GM19240 (cell line): Measurements from ENCODE around the gene NCOR1.
"Not testable (repeated sequence)": the region's sequence is repeated elsewhere in the genome, so short reads cannot be mapped to it uniquely, and the experiment has no call there.

Experiments used
- DNase-seq: peaks from one replicate; pipeline ENCODE4 v3.0.0; 2011; ENCODE audit warnings: low spot score; ENCODE audit not compliant: insufficient read length

NCOR1 gene

GRCh38 chr17:16150251-16150856 is 65.0 kb downstream of the NCOR1 start:
- DNase-seq = no peak

GRCh38 chr17:16148596-16148995 is 66.7 kb downstream of the NCOR1 start:
- DNase-seq = no peak

GRCh38 chr17:16145319-16145890 is 69.9 kb downstream of the NCOR1 start:
- DNase-seq = not testable (repeated sequence)

- no peak for DNase-seq
Measured at GRCh38 chr17:16141685-16142084, 73.6 kb downstream of the NCOR1 start.

GRCh38 chr17:16140854-16141253 is 74.5 kb downstream of the NCOR1 start:
- DNase-seq = no peak

- DNase-seq = no peak
Measured at GRCh38 chr17:16135461-16135860, 79.9 kb downstream of the NCOR1 start.

GRCh38 chr17:16131593-16131992 is 83.7 kb downstream of the NCOR1 start:
- no peak for DNase-seq

GRCh38 chr17:16129441-16130205 is 85.7 kb downstream of the NCOR1 start:
- no peak for DNase-seq

GRCh38 chr17:16123531-16123930 is 91.8 kb downstream of the NCOR1 start:
- no peak for DNase-seq

GRCh38 chr17:16122697-16123434 is 92.5 kb downstream of the NCOR1 start:
- no peak for DNase-seq

GRCh38 chr17:16121915-16122314 is 93.4 kb downstream of the NCOR1 start:
- DNase-seq = no peak

- DNase-seq = no peak
Measured at GRCh38 chr17:16120937-16121336, 94.4 kb downstream of the NCOR1 start.

GRCh38 chr17:16117149-16117548 is 98.2 kb downstream of the NCOR1 start:
- DNase-seq = no peak

GRCh38 chr17:16115077-16115698 is 100.1 kb downstream of the NCOR1 start:
- DNase-seq = not testable (repeated sequence)

- DNase-seq = no peak
Measured at GRCh38 chr17:16108871-16109270, 106.5 kb downstream of the NCOR1 start.

- no peak for DNase-seq
Measured at GRCh38 chr17:16108386-16108785, 106.9 kb downstream of the NCOR1 start.

- no peak for DNase-seq
Measured at GRCh38 chr17:16107165-16107770, 108.1 kb downstream of the NCOR1 start.

- no peak for DNase-seq
Measured at GRCh38 chr17:16106161-16106891, 109.0 kb downstream of the NCOR1 start.

- no peak for DNase-seq
Measured at GRCh38 chr17:16104189-16104588, 111.1 kb downstream of the NCOR1 start.

- DNase-seq = no peak
Measured at GRCh38 chr17:16101440-16101839, 113.9 kb downstream of the NCOR1 start.
